A549 (cell line): Measurements from ENCODE around the gene PSMC4.

Source experiments
- CEBPB ChIP-seq, 2 experiments: fragments of >200 bp in 1 of 2; sonication (Bioruptor Twin) in 1 of 2; formaldehyde crosslinking in 1 of 2; IDR thresholded peaks; 2 replicates each; pipeline ENCODE4 v1.6.1; 2012 to 2016
- CHD4 ChIP-seq: fragments of 200-600 bp; sonication (generic); IDR thresholded peaks from 2 replicates; pipeline ENCODE4 v1.6.1; 2016; ENCODE audit warnings: antibody characterized with exemption, mild to moderate bottlenecking, borderline replicate concordance
- EP300 ChIP-seq, 2 experiments: fragments of >200 bp; sonication (Bioruptor Twin); formaldehyde crosslinking; IDR thresholded peaks; 2 replicates in 1 of 2; 3 replicates in 1 of 2; pipeline ENCODE4 v1.6.1; 2016 to 2017
- HEYL ChIP-seq: fragments of 250-450 bp; sonication (Bioruptor Pico); IDR thresholded peaks from 2 replicates; pipeline ENCODE4 v1.8.0; 2021; ENCODE audit warnings: mild to moderate bottlenecking, moderate library complexity
- MAX ChIP-seq: IDR thresholded peaks from 2 replicates; pipeline ENCODE4 v1.6.1; 2012
- MAZ ChIP-seq: fragments of 150-350 bp; IDR thresholded peaks from 2 replicates; pipeline ENCODE4 v1.6.1; 2014; ENCODE audit warnings: antibody characterized with exemption, low read depth, low read length, borderline replicate concordance
- POLR2A ChIP-seq: IDR thresholded peaks from 2 replicates; pipeline ENCODE4 v1.6.1; 2012; ENCODE audit warnings: mild to moderate bottlenecking, low read length
- RAD21 ChIP-seq, 2 experiments: fragments of >200 bp in 1 of 2; sonication (Bioruptor Twin) in 1 of 2; formaldehyde crosslinking in 1 of 2; IDR thresholded peaks in 1 of 2; conservative IDR thresholded peaks in 1 of 2; 2 replicates in 1 of 2; 3 replicates in 1 of 2; pipeline ENCODE4 v1.6.1; 2012 to 2018; ENCODE audit warnings: inconsistent platforms in 1 of 2
- SREBF2 ChIP-seq: fragments of 450-650 bp; IDR thresholded peaks from 2 replicates; pipeline ENCODE4 v1.6.1; 2014; ENCODE audit warnings: mild to moderate bottlenecking, moderate library complexity
- ZNF302 ChIP-seq: fragments of 250-450 bp; sonication (Bioruptor Pico); IDR thresholded peaks from 2 replicates; pipeline ENCODE4 v1.9.0; 2021; ENCODE audit warnings: inconsistent platforms, mild to moderate bottlenecking, moderate library complexity
- TF ChIP-seq, protein P1 (sequence below): fragments of >200 bp; sonication (Bioruptor Twin); formaldehyde crosslinking; IDR thresholded peaks from 3 replicates; pipeline ENCODE4 v1.5.1; 2016

- no peak for TF ChIP-seq MAZ
- TF ChIP-seq ZNF302 (CRISPR knock-in tag), result no peak
- TF ChIP-seq, protein P1, sequence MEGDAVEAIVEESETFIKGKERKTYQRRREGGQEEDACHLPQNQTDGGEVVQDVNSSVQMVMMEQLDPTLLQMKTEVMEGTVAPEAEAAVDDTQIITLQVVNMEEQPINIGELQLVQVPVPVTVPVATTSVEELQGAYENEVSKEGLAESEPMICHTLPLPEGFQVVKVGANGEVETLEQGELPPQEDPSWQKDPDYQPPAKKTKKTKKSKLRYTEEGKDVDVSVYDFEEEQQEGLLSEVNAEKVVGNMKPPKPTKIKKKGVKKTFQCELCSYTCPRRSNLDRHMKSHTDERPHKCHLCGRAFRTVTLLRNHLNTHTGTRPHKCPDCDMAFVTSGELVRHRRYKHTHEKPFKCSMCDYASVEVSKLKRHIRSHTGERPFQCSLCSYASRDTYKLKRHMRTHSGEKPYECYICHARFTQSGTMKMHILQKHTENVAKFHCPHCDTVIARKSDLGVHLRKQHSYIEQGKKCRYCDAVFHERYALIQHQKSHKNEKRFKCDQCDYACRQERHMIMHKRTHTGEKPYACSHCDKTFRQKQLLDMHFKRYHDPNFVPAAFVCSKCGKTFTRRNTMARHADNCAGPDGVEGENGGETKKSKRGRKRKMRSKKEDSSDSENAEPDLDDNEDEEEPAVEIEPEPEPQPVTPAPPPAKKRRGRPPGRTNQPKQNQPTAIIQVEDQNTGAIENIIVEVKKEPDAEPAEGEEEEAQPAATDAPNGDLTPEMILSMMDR, result no peak
- TF ChIP-seq MAX, result no peak
- TF ChIP-seq RAD21 (conservative IDR thresholded peaks at IDR 0.05 in 1 of 2, IDR thresholded peaks at IDR 0.05 in 1 of 2), result no peak
- TF ChIP-seq SREBF2, result no peak
- no peak for TF ChIP-seq CEBPB (IDR thresholded peaks at IDR 0.05)
- no peak for TF ChIP-seq HEYL (CRISPR knock-in tag)
- no peak for TF ChIP-seq POLR2A
- TF ChIP-seq CHD4, result no peak
- no peak for TF ChIP-seq EP300 (IDR thresholded peaks at IDR 0.05)
Measured at GRCh38 chr19:39924389-39924788, 46.6 kb upstream of the PSMC4 start.
